HT1080 (cell line): ENCODE results near the gene BCL2L14. TPM values are rescaled to one million over a fixed set of nuclear protein-coding genes. Genes with fewer than 3 reads are reported as not detected.

Experiments used
- DNase-seq: peaks from one replicate; pipeline ENCODE4 v3.0.0-alpha.2; 2015; ENCODE audit warnings: low read depth
- polyA plus RNA-seq, 2 experiments: library from polyadenylated mRNA; depleted of rRNA; stranded (reverse); fragments of >200 nt; gene quantifications; 2 replicates each; pipeline ENCODE4 v1.2.3, GENCODE V29; 2015
- total RNA-seq: library from RNA; depleted of rRNA; stranded (reverse); fragments of >200 nt; shearing (Covaris generic); gene quantifications from 2 replicates; pipeline ENCODE4 v1.2.3, GENCODE V29; 2014; rRNA removed

Gene BCL2L14
- not detected in 2 replicates for total RNA-seq
- polyA plus RNA-seq (2015; cell fraction: cytosol; rRNA removed) = not detected in 2 replicates
- polyA plus RNA-seq (2015; cell fraction: nucleus; rRNA removed) = not detected in 2 replicates

- no peak for DNase-seq
These were observed at the start of gene BCL2L14 for GRCh38 chr12:12070674-12071656. BCL2L14 (plus strand) TSS chr12:12070939; CDS start chr12:12079306, 8,367 bp downstream.

- DNase-seq = no peak
These were observed 48.3 kb upstream of the BCL2L14 start for GRCh38 chr12:12022306-12022936.

GRCh38 chr12:12023456-12023855 is 47.3 kb upstream of the BCL2L14 start:
- no peak for DNase-seq

- DNase-seq = no peak
These were observed 45.6 kb upstream of the BCL2L14 start for GRCh38 chr12:12024911-12025682.

- no peak for DNase-seq
These were observed 44.8 kb upstream of the BCL2L14 start for GRCh38 chr12:12025799-12026386.

- no peak for DNase-seq
These were observed 41.9 kb upstream of the BCL2L14 start for GRCh38 chr12:12028668-12029402.

GRCh38 chr12:12029653-12030052 is 41.1 kb upstream of the BCL2L14 start:
- DNase-seq = no peak

- no peak for DNase-seq
These were observed 38.4 kb upstream of the BCL2L14 start for GRCh38 chr12:12032260-12032791.

- peak; percentile 78 for DNase-seq
These were observed 37.6 kb upstream of the BCL2L14 start for GRCh38 chr12:12032851-12033797.

- no peak for DNase-seq
These were observed 36.9 kb upstream of the BCL2L14 start for GRCh38 chr12:12033824-12034223.

GRCh38 chr12:12034344-12034743 is 36.4 kb upstream of the BCL2L14 start:
- DNase-seq = no peak

- DNase-seq = no peak
These were observed 35.5 kb upstream of the BCL2L14 start for GRCh38 chr12:12035229-12035628.

GRCh38 chr12:12036901-12037300 is 33.8 kb upstream of the BCL2L14 start:
- DNase-seq = no peak

- no peak for DNase-seq
These were observed 30.8 kb upstream of the BCL2L14 start for GRCh38 chr12:12039897-12040296.

- DNase-seq = no peak
These were observed 24.3 kb upstream of the BCL2L14 start for GRCh38 chr12:12046401-12046800.

- DNase-seq = no peak
These were observed 23.1 kb upstream of the BCL2L14 start for GRCh38 chr12:12047682-12048081.

GRCh38 chr12:12048266-12048665 is 22.5 kb upstream of the BCL2L14 start:
- DNase-seq = no peak

- DNase-seq = no peak
These were observed 22.0 kb upstream of the BCL2L14 start for GRCh38 chr12:12048714-12049113.

- no peak for DNase-seq
These were observed 19.1 kb upstream of the BCL2L14 start for GRCh38 chr12:12051668-12052067.
